Measurements from ENCODE around the gene MCU.

DNA sequence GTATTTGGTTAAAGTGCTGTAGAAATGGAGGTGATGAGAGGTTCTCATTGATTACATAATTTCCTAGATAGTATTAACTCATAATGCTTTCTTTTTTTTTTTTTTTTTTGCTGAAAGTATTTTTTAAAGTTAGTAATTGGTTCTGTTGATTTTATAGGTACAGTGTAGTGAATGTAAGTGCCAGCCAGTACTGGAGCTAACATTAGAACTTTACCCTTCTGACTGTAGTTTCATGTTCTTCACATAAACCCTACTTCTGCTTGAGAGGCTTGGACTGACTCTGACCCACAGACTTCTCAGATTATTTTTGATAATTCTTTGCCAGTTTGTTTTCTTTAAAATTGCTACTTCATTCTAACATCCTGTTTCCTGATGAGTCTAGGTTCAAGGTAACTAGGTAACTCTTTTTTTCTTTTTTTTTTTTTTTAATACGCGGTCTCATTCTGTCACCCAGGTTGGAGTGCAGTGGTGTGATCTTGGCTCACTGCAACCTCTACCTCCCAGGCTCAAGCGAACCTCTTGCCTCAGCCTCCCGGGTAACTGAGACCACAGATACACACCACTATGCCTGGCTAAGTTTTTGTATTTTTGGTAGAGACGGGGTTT lies 109.4 kb downstream of the MCU start:
- no peak for TF ChIP-seq CTCF (IDR thresholded peaks at IDR 0.05)
- TF ChIP-seq POLR2A (IDR thresholded peaks at IDR 0.05) = no peak
